SIG-M5 treated with dmso at 0.1 percent for 504 hours (cell line): ENCODE measurements around the gene CMSS1.

Source experiments
- DNase-seq: peaks from one replicate; lab custom pipeline; 2025; ENCODE audit not compliant: unreplicated experiment; lab: John Stamatoyannopoulos, UW

The CMSS1 gene

GRCh38 chr3:100124201-100124761 lies 306.6 kb downstream of the CMSS1 start:
- no peak for DNase-seq

GRCh38 chr3:100125161-100125938 lies 307.7 kb downstream of the CMSS1 start:
- DNase-seq, result no peak

- no peak for DNase-seq
Measured at GRCh38 chr3:100127792-100128191, 310.1 kb downstream of the CMSS1 start.

- no peak for DNase-seq
Measured at GRCh38 chr3:100128565-100128964, 310.9 kb downstream of the CMSS1 start.

GRCh38 chr3:100129941-100130340 lies 312.3 kb downstream of the CMSS1 start:
- no peak for DNase-seq

GRCh38 chr3:100131241-100131640 lies 313.6 kb downstream of the CMSS1 start:
- DNase-seq, result peak; percentile 17

GRCh38 chr3:100136921-100137320 lies 319.3 kb downstream of the CMSS1 start:
- no peak for DNase-seq

GRCh38 chr3:100140976-100141375 lies 323.3 kb downstream of the CMSS1 start:
- no peak for DNase-seq

- no peak for DNase-seq
Measured at GRCh38 chr3:100141586-100141985, 323.9 kb downstream of the CMSS1 start.

- DNase-seq, result peak; percentile 6
Measured at GRCh38 chr3:100144255-100144866, 326.7 kb downstream of the CMSS1 start.

- no peak for DNase-seq
Measured at GRCh38 chr3:100149130-100149529, 331.5 kb downstream of the CMSS1 start.

GRCh38 chr3:100149713-100150415 lies 332.2 kb downstream of the CMSS1 start:
- no peak for DNase-seq

GRCh38 chr3:100150473-100150872 lies 332.8 kb downstream of the CMSS1 start:
- no peak for DNase-seq

- DNase-seq, result peak; percentile 7
Measured at GRCh38 chr3:100151024-100151707, 333.5 kb downstream of the CMSS1 start.

- DNase-seq, result no peak
Measured at GRCh38 chr3:100154171-100154570, 336.5 kb downstream of the CMSS1 start.

- DNase-seq, result no peak
Measured at GRCh38 chr3:100155128-100155527, 337.5 kb downstream of the CMSS1 start.

- no peak for DNase-seq
Measured at GRCh38 chr3:100155590-100155989, 337.9 kb downstream of the CMSS1 start.

- no peak for DNase-seq
Measured at GRCh38 chr3:100157685-100158084, 340.0 kb downstream of the CMSS1 start.

GRCh38 chr3:100158918-100159330 lies 341.3 kb downstream of the CMSS1 start:
- DNase-seq, result no peak

GRCh38 chr3:100159331-100160153 lies 341.9 kb downstream of the CMSS1 start:
- DNase-seq, result no peak
